ENCODE measurements around the gene C18orf63.
A peak's percentile ranks its signal among the peaks of the same experiment; 100 is the strongest.

Gene C18orf63

GRCh38 chr18:74375999-74376398 is 60.4 kb downstream of the C18orf63 start:
- H3K4me1 Mint-ChIP-seq = peaks cover 24% of the 10 kb centered on the region
- no peak for TF ChIP-seq CTCF (IDR thresholded peaks at IDR 0.05; ENCODE audit: unreplicated experiment in 3 of 3)
- H3K4me3 Mint-ChIP-seq = no peak overlapping the region
- no peaks in the 10 kb centered on the region for H3K36me3 Mint-ChIP-seq (ENCODE audit: low read depth)
- H3K27ac Mint-ChIP-seq = peak overlapping the region; percentile 37 to 74 (median 51)
- H3K9me3 Mint-ChIP-seq = no peaks in the 10 kb centered on the region
- H3K27me3 Mint-ChIP-seq (ENCODE audit: low read depth) = peaks cover 11% of the 10 kb centered on the region

GRCh38 chr18:74376523-74376922 is 60.9 kb downstream of the C18orf63 start:
- Mint-ChIP-seq H3K27ac (peak overlapping the region; percentile 73 to 85 (median 74)), H3K36me3 (ENCODE audit: low read depth) (no peaks in the 10 kb centered on the region), H3K4me1 (peaks cover 24% of the 10 kb centered on the region), H3K4me3 (no peak overlapping the region), H3K9me3 (no peaks in the 10 kb centered on the region), H3K27me3 (ENCODE audit: low read depth) (peaks cover 10% of the 10 kb centered on the region)
- no peak for TF ChIP-seq CTCF (IDR thresholded peaks at IDR 0.05; ENCODE audit: unreplicated experiment in 3 of 3)

- Mint-ChIP-seq H3K9me3 (no peaks in the 10 kb centered on the region), H3K27me3 (ENCODE audit: low read depth) (peaks cover 12% of the 10 kb centered on the region), H3K4me1 (peaks cover 24% of the 10 kb centered on the region), H3K36me3 (ENCODE audit: low read depth) (no peaks in the 10 kb centered on the region), H3K4me3 (no peak overlapping the region), H3K27ac (peak overlapping the region; percentile 9 to 41 (median 29))
- no peak for TF ChIP-seq CTCF (IDR thresholded peaks at IDR 0.05; ENCODE audit: unreplicated experiment in 3 of 3)
These were observed 62.1 kb downstream of the C18orf63 start for GRCh38 chr18:74377776-74378175.

- H3K27me3 Mint-ChIP-seq (ENCODE audit: low read depth) = peaks cover 12% of the 10 kb centered on the region
- no peak for TF ChIP-seq CTCF (IDR thresholded peaks at IDR 0.05; ENCODE audit: unreplicated experiment in 3 of 3)
- no peaks in the 10 kb centered on the region for H3K9me3 Mint-ChIP-seq
- no peak overlapping the region for H3K4me3 Mint-ChIP-seq
- no peaks in the 10 kb centered on the region for H3K36me3 Mint-ChIP-seq (ENCODE audit: low read depth)
- peaks cover 24% of the 10 kb centered on the region for H3K4me1 Mint-ChIP-seq
- H3K27ac Mint-ChIP-seq = peak overlapping the region; percentile 9 to 41 (median 29)
These were observed 62.6 kb downstream of the C18orf63 start for GRCh38 chr18:74378179-74378682.

GRCh38 chr18:74380916-74381315 is 65.3 kb downstream of the C18orf63 start:
- Mint-ChIP-seq H3K9me3 (no peaks in the 10 kb centered on the region), H3K4me1 (peaks cover 28% of the 10 kb centered on the region), H3K4me3 (no peak overlapping the region), H3K27ac (no peak overlapping the region), H3K36me3 (ENCODE audit: low read depth) (no peaks in the 10 kb centered on the region), H3K27me3 (ENCODE audit: low read depth) (peaks cover 12% of the 10 kb centered on the region)
- no peak for TF ChIP-seq CTCF (IDR thresholded peaks at IDR 0.05; ENCODE audit: unreplicated experiment in 3 of 3)

GRCh38 chr18:74381621-74382295 is 66.1 kb downstream of the C18orf63 start:
- no peaks in the 10 kb centered on the region for H3K36me3 Mint-ChIP-seq (ENCODE audit: low read depth)
- H3K4me1 Mint-ChIP-seq = peaks cover 25% of the 10 kb centered on the region
- H3K27me3 Mint-ChIP-seq (ENCODE audit: low read depth) = peaks cover 12% of the 10 kb centered on the region
- H3K27ac Mint-ChIP-seq = no peak overlapping the region
- no peaks in the 10 kb centered on the region for H3K9me3 Mint-ChIP-seq
- TF ChIP-seq CTCF (IDR thresholded peaks at IDR 0.05; ENCODE audit: unreplicated experiment in 3 of 3) = no peak
- no peak overlapping the region for H3K4me3 Mint-ChIP-seq
